GM12872 (cell line): Measurements from ENCODE around the gene UGGT2.

Source experiments
- CTCF ChIP-seq: IDR thresholded peaks from 3 replicates; pipeline ENCODE4 v1.5.1; 2011; ENCODE audit warnings: low read depth, mild to moderate bottlenecking, low read length, moderate library complexity; ENCODE audit not compliant: insufficient read depth

Gene UGGT2

DNA sequence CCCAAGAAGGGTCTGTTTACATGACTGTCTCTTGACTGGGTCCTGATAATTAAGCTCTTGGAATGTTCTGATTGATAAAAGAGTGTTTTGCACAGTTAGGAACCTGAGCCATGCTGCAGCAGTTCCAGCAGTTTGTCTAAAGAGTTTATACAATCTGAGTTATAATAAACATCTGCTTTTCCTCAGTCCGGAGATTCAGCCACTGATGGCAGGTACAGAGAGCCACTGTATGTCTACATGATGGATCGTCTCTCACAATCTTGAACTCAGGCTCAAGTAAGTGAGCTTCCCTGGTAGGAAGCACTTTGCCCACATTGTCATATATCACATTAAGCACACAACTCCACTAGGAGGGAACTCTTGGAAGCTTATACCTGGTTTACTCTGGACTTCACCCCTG is 84.3 kb downstream of the UGGT2 start:
- TF ChIP-seq CTCF: no peak

GRCh38 chr13:95957331-95957730 is 95.9 kb downstream of the UGGT2 start:
- no peak for TF ChIP-seq CTCF

DNA sequence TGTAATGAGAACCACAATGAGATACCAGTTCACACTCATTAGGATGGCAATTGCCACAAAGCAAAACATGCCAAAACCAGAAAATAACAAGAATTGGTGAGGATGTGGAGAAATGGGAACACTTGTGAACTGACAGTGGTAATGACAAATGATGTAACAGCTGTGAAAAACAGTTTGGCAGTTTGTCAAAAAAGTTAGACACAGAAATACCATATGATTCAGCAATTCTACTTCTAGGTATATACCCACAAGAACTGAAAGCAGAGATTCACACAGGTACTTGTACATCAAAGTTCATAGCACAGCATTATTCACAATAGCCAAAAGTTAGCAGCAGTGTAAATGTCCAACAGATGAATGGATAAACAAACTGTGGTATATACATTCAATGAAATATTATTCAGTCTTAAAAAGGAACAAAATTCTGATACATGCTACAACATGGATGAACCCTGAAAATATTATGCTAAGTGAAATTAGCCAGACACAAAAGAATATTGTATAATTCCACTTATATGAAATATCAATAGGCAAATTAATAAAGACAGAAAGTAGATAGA is 96.5 kb downstream of the UGGT2 start:
- no peak for TF ChIP-seq CTCF

DNA sequence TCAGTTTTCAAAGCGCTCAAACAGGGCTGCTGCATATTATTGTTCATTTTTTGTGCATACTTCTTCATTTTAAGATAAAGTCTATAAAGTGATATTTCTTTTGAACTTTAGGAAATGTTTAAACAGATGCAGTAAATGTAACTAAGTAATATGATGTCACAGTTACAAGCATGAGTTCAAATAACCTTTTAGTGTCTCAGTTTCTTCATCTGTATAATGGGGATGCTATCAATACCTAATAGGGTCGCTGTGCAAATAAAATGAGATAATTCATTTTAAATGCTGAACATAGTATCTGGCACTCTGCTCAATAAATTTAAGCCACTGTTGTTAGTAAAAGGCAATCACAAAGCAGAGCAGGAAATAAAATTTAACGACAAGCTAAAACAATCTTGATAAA is 97.5 kb downstream of the UGGT2 start:
- no peak for TF ChIP-seq CTCF

DNA sequence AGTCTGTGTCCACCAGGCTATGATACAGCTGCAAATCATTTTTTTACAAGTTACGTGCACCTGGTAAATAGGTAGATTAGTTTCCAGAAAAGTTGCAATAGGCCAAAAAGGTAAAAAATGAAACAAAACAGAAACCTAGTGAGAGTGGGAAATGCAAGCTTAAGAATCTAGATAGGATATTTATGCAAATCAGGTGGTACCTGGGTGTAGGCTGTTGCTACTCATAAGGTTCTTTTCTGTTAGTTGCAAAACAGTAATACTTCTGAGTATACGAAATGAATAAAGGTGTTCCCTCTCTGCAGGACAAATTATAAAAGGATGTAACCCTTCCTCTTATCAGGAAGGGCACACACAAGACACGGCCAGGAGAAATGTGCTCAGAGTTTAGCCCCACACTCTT is 97.9 kb downstream of the UGGT2 start:
- no peak for TF ChIP-seq CTCF

DNA sequence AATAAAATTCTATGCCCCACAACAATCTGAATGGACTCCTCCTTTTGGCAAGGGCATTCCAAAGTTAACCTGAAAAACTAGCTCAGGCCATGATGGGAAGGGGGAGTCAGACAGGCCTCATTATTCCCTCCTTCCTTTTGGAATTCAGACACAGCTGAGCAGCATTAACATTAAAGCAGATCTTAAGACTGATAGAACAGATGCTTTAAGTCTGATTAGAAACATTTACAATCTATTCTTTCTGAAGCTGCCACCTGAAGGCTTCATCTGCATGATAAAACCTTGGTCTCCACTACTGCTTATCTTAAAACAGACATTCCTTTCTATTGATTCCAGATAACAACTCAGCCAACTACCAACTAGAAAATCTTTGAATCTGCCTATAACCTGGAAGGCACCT is 98.9 kb downstream of the UGGT2 start:
- no peak for TF ChIP-seq CTCF

- no peak for TF ChIP-seq CTCF
Observed at GRCh38 chr13:95950103-95950502, 103.1 kb downstream of the UGGT2 start.

DNA sequence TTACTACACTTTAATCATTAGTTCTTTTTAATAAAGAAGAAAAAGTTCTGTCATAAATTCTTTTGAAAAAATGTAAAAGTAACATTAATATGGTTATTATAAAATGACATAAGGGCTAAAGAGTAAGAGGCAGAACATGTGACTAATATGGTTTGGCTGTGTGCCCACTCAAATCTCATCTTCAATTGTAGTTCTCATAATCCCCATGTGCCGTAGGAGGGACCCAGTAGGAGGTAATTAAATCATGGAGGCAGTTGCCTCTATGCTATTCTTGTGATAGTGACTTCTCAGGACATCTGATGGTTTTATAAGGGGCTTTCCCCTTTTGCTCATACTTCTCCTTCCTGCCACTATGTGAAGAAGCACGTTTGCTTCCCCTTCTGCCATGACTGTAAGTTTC is 104.5 kb downstream of the UGGT2 start:
- no peak for TF ChIP-seq CTCF
